MM.1S (cell line): ENCODE data around the gene CBFA2T3.

Experiments used
- EZH2 ChIP-seq: fragments of 300-600 bp; sonication (generic); optimal IDR thresholded peaks from 2 replicates; pipeline ENCODE3; 2017; ENCODE audit warnings: low read depth, mild to moderate bottlenecking, antibody characterized with exemption, low read length, mixed read lengths
- EZH2phosphoT487 ChIP-seq: fragments of 300-600 bp; sonication (generic); IDR thresholded peaks from 2 replicates; pipeline ENCODE4 v1.6.1; 2018; ENCODE audit warnings: antibody characterized with exemption, low read length
- TF ChIP-seq, protein P1 (sequence below): fragments of 300-600 bp; sonication (generic); IDR thresholded peaks from 2 replicates; pipeline ENCODE4 v1.5.1; 2016; ENCODE audit warnings: antibody characterized with exemption, low read length, mixed read lengths

GRCh38 chr16:88851616-88852015, 125.4 kb downstream of the CBFA2T3 start:
- no peak for TF ChIP-seq EZH2
- TF ChIP-seq, protein P1, sequence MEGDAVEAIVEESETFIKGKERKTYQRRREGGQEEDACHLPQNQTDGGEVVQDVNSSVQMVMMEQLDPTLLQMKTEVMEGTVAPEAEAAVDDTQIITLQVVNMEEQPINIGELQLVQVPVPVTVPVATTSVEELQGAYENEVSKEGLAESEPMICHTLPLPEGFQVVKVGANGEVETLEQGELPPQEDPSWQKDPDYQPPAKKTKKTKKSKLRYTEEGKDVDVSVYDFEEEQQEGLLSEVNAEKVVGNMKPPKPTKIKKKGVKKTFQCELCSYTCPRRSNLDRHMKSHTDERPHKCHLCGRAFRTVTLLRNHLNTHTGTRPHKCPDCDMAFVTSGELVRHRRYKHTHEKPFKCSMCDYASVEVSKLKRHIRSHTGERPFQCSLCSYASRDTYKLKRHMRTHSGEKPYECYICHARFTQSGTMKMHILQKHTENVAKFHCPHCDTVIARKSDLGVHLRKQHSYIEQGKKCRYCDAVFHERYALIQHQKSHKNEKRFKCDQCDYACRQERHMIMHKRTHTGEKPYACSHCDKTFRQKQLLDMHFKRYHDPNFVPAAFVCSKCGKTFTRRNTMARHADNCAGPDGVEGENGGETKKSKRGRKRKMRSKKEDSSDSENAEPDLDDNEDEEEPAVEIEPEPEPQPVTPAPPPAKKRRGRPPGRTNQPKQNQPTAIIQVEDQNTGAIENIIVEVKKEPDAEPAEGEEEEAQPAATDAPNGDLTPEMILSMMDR = no peak
- no peak for TF ChIP-seq EZH2phosphoT487
